Hepatic stellate cell (primary cell): ENCODE data around the gene CC2D1A.

ENCODE experiments used
- DNase-seq: peaks from one replicate; pipeline ENCODE4 v3.0.0; 2011; ENCODE audit warnings: low spot score

Gene CC2D1A

DNA sequence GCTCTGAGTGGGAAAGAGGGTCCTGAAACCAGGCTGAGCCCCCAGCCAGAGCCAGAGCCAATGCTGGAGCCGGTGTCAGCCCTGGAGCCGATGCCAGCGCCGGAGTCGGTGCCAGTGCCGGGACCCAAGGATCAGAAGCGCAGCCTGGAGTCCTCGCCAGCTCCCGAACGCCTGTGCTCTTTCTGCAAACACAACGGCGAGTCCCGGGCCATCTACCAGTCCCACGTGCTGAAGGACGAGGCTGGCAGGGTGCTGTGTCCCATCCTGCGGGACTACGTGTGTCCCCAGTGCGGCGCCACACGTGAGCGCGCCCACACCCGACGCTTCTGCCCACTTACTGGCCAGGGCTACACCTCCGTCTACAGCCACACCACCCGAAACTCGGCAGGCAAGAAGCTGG lies 28.7 kb upstream of the CC2D1A start:
- DNase-seq: no peak

DNA sequence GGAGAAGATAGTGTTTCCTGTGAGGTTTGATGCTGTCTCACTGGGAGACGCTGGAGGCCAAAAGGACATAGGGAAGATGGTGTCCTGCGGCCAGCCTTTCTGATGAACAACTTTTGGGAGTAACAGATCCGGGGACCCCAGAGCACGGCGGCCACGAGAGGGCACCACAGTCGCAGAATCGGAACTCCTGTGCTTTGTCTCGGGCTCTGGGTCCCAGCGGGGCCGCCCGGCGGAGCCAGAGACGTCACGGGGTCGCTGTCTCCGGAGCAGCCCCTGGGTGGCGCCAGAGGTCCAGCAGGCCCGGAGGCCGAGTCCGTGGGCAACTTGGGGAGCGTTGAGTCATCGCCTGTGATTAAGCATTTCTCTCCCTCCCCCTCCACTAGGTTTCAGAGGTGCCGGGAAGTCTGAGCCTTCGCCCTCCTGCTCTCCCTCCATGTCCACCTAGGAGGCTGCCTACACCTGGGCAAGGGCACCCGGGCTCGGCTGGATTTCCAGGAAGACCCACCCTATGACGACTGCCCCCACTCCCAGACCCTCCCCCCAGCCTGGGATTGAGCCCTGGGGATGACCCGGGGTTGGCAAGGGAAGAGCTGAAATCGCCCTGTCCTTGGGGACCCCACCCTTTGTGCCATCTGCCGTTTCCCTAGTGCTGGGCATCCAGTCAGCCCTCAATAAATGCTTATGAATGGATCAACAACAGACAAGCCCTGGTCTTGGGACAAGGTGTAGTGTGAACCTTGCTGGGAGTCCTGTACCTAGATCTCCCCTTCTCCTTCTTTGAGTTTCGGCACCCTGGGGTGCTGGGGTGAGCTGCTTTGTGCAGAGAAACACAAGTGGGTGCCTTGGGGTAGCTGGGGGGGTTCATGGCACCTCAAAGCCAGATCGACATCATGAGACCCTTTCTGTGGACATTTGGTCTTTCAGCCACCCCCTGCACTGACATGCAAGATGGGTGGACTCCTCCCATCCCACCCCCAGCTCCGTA lies 25.6 kb upstream of the CC2D1A start:
- peak; percentile 98 for DNase-seq

DNA sequence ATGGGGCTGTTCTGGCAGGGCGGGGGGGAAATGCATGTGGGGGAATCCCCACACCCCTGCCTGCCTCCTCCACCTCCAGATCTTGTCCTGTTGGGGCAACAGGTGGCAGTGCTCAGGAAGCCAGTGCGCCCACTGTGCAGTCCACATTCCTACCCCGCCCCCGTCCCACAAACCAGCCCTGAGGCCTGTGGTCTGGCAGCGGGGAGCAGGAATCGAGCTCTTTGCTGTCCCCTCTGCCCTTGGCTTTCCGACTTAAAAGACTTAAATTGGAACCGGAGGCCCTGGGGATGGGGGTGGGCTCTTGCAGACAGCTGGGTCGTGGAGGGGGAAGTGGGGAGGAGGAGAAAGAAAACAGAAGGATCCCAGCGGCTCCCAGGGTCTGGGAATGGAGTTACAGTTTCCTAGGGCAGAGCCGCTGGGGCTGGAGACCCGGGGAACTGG lies 24.7 kb upstream of the CC2D1A start:
- no peak for DNase-seq

GRCh38 chr19:13881692-13882418 lies 24.1 kb upstream of the CC2D1A start:
- peak; percentile 77 for DNase-seq

- DNase-seq: no peak
Observed at GRCh38 chr19:13882419-13882795, 23.6 kb upstream of the CC2D1A start.

DNA sequence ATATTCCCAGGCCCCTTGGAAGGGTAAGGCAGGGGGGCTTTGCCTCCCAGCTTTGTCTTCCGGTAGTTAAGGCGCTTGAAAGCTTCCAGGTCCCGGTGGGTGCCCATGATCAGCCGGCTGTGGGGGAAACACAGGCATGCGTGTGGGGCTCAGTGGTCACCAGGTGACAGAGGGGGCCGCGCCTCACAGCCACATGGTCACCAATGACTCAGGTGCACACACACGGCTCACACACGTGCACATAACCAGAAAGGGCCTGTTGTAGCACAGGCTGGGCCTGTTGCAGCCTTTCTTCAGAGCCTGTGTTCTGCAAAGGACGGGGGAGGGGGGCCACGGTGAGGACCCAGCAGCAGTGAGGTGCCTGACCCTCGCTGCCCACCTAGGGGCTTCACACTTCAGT lies 23.2 kb upstream of the CC2D1A start:
- DNase-seq: no peak

DNA sequence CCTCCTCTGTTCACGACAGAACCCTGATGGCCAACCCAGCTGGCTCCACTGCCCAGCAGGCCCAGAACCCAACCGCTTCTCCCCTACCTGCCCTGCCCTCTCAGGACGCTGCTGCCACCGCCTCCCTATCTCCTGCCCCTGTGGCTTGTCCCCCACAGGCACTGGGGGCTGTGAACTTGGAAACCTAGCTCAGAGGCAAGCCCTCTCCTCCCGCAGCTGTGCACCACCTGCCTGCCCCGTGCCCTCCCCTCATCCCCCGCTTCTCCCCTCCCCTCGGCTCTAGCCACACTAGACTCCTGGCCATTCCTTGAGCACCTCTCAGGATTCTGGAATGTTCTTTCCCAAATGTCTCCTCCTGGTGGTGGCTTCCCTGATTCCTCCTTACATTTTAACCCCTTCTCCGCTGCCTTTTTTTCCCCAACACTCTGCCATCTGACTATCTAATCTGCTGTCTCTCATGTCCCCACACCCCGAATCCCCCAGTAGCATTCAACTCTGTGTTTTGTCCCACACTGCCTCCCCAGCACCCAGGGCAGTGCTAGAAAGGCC lies 22.4 kb upstream of the CC2D1A start:
- no peak for DNase-seq

GRCh38 chr19:13884726-13885591 lies 21.0 kb upstream of the CC2D1A start:
- no peak for DNase-seq

DNA sequence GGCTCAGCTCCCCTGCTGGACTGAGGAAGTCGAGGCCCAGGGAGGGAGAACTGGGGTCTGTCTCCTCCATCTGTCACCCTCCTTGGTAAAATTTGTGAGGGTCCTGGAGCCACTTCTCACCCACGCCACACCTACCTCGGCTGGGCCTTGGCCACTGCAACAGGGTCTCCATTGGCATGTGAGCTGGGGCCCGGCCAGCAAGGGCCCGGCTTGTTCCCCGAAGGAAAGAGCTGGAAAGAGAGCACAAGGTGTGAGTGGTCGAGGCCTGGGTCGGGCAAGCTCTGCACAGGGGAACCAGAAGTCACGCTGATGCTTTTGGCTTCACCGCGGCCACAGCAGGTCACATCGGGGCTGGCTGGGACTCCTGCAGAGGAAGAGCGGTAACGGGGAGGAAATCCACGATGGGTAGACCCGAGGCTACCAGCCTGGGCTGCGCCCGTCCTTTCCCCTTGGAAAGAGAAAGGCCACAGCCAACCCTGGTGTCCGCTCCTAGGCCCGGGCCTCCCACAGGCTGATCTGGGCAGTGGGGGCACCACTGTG lies 20.1 kb upstream of the CC2D1A start:
- no peak for DNase-seq

DNA sequence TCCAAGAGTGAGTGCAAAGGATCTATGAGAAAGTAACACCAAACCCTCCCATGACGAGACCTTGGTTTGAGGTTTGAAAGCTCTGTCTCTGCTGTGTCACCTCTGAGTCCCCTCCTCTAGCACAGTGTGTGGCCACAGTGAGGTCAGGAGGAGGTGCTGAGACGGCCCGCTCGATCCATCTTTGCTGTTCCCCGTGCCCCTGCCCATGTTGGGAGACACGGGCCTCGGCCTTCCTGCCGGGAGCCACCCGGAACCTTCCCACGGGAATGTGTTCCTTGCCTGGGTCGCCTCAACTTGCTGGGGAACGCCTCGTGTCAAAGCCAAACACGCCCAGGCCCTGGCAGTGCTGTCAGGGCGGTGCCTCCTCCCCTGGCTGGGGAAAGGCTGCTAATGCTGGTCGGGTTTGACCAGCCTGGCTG lies 19.0 kb upstream of the CC2D1A start:
- no peak for DNase-seq

DNA sequence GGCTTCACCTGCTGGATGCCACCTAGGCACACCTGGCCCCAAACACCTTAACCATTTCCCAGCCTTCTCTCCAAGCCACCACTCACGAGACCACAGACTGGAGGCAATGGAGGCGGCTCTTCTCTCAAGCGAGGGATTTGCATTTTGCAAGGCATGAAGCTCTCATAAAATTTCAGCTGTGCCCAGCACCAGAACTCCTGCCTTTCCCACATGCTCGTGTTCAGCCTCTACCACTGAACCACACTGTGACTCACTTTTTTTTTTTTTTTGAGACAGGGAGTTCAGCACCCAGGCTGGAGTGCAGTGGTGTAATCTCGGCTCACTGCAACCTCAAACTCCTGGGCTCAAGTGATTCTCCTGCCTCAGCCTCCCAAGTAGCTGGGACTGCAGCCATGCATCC lies 18.5 kb upstream of the CC2D1A start:
- DNase-seq: no peak

DNA sequence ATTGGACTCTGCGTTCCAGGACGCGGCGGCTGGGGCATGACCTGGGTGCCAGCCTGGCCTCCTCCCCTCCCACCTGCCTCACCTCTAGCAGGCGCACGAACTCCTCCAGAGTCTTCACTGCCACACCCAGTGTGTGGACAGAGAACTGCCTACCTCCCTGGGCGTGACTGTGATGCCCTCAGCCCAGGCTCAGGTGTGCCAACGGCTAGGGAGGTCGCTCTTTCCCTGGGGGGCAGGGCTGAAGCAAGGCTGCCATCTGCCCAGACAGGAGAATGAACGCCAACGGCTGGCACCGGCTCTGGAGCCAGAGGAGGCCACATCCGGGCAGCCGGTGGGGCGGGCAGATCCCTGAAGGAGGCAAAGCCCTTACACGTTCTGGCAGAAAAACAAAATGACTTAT lies 17.7 kb upstream of the CC2D1A start:
- no peak for DNase-seq

GRCh38 chr19:13890136-13890535 lies 15.9 kb upstream of the CC2D1A start:
- no peak for DNase-seq

DNA sequence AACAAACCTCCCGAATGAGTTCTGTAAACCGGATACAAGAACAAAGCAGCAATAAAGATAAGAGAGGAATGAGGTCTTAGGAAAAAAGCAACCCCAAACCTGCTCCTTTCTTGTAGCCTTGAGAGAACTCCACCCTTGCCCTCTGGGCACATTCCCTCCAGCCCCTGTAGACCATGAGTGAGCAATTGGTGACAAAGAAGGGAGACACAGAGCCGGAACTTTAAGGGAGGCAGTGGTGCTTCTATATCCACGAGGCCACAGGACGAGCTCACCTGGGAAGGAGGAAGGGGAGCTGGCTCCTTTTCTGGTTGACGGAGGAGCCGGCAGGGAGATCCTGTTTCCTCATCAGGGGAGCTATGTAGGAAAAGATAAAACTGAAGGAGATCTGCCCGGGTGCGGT lies 13.1 kb upstream of the CC2D1A start:
- DNase-seq: no peak

GRCh38 chr19:13894552-13894951 lies 11.4 kb upstream of the CC2D1A start:
- no peak for DNase-seq

DNA sequence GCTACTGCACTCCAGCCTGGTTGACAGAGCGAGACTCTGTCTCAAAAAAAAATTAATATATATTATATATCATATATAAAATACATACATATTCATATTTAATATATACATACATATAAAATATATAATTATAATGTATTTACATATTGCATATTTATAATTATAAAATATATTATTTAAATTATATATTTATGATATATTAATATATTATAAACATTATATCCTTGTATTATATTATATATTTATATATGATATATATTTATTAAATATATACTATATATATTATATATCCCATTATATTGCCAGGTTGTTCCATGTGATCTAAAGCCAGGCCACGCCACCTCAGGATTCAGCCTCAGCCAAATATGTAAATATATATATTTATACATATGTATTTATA lies 9.8 kb upstream of the CC2D1A start:
- DNase-seq: no peak

DNA sequence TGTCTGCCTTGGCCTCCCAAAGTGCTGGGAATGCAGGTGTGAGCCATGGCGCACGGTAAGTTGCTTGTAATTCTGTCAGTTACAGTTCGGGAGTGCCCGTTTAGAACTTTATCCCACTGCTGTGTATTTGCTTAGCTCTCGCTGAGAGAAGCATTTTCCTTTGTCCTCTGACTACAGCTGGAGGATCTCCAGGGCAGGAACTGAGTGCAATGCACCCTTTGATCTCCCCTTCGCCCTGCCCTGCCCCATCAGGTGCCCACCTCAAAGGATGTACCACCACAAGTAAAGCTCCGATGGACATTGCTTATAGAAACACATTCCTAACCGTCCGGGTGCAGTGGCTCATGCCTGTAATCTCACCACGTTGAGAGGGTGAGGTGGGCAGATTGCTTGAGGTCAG lies 6.6 kb upstream of the CC2D1A start:
- DNase-seq: no peak

DNA sequence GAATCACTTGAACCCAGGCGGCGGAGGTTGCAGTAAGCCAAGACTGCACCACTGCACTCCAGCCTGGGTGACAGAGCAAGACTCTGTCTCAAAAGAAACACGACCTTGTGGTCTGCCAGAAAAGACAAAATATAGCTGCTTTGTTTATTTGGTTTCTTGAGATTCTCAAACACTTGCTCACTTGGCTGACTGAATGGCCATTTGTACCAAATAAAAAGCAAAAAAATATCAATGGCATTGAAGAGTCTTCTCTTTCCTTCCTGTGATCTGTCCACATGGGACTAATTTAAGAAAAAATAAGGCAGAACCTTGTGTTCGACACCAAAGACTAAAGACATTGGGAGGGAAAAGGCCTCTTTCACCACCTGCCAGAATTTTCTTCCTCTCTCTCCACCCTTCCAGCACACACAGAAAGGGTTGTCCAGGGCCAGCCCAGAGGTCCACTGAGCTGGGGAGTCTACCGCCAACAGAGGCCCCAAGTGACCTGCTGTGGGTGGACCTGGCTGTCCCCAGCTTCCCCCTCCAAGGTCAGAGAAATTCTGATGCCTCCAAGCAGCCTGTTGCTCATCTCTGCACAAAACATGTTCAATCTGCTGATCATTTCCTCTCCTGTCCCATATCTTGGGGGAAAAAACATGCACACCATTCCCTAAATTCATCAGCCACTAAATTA lies 6.0 kb upstream of the CC2D1A start:
- DNase-seq: no peak

DNA sequence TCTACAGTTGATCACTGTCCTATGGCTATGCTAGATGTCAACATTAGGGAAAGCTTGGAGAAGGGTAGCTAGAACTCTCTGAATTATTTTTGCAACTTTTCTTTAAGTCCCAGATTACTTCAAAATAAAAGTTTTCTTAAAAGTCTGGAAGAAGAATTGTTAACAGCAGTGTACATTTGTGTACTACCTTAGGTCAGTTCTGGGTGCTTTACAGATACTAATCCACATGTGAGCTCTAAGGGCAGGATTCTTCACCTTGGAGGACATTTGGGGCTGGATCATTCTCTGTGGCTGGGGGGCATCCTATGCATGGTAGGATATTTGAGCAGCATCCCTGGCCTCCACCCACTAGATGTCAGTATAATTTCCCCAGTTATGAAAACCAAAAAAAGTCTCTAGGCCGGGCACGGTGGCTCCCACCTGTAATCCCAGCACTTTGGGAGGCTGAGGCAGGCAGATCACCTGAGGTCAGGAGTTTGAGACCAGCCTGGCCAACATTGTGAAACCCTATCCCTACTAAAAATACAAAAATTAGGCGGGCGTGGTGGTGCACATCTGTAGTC lies 2.9 kb upstream of the CC2D1A start:
- no peak for DNase-seq

DNA sequence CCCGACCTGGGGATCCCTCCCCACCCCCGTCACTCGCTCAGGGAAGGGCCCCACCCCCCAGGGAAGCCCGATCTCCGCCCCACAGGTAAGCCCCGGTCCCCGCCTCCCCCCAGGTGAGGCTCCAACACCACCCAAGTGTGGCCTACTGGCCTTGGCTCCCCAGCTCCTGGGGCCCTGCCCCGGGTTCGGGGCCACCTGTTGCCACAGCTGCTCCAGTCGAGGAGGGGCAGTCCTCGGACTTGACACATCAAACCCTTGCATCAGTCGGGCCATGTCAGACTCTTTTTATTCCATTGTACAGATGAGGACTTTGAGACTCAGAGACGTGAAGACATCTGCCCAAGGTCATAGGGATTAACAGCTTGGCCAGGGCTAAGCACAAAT lies 512 bp downstream of the CC2D1A start:
- DNase-seq: no peak

DNA sequence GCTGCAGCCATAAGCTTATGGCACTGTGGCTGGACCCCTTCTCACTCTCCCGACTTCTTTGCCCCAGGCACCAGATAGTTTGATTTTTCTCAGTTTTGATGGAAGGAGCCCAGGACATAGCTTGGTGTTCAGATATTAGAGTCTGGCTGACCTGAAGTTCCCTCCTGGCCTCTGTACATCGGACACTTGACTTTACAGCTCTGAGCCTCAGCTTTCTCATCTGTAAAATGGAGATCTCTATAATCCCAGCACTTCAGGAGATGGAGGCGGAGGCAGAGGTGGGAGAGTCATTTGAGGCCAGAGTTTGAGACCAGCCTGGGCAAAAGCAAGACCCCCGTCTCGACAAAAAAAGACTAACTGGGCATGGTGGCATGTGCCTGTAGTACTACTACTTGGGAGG lies 909 bp downstream of the CC2D1A start:
- DNase-seq: no peak
